Left ventricle myocardium inferior (tissue), 1 donor: Measurements from ENCODE around the gene SNX19. TPM values are rescaled to one million over a fixed set of nuclear protein-coding genes. Genes with fewer than 3 reads are reported as not detected.

ENCODE experiments used
- DNase-seq: peaks from one replicate; pipeline ENCODE4 v3.0.0-alpha.2; 2020
- H3K27ac ChIP-seq: fragments of 200-600 bp; replicated peaks from 2 replicates; pipeline ENCODE4 v1.8.0; 2021
- H3K27me3 ChIP-seq: fragments of 200-600 bp; 2 replicates; pipeline ENCODE4 v1.8.0; 2021; ENCODE audit warnings: low read depth
- H3K36me3 ChIP-seq: fragments of 200-600 bp; 2 replicates; pipeline ENCODE4 v1.8.0; 2021
- H3K4me1 ChIP-seq: fragments of 200-600 bp; 2 replicates; pipeline ENCODE4 v1.8.0; 2021
- H3K4me3 ChIP-seq: fragments of 200-600 bp; 2 replicates; pipeline ENCODE4 v1.8.0; 2021; ENCODE audit warnings: mild to moderate bottlenecking, moderate library complexity
- H3K9me3 ChIP-seq: fragments of 200-600 bp; replicated peaks from 2 replicates; pipeline ENCODE4 v1.8.0; 2021
- CTCF ChIP-seq: fragments of 200-600 bp; IDR thresholded peaks from 2 replicates; pipeline ENCODE4 v1.8.0; 2021; ENCODE audit warnings: antibody characterized with exemption, mild to moderate bottlenecking, borderline replicate concordance
- intact Hi-C: fragments of 100-400 bp; cut with micrococcal nuclease; formaldehyde crosslinking; loops from one replicate; pipeline ENCODE4 v1.11.0; 2022
- total RNA-seq: library from RNA; stranded (reverse); fragmentation: NEBNext Ultra II Directional; extraction: Animal tissue kit (Norgen Biotek cat#: 25700); gene quantifications from one replicate; pipeline ENCODE4 v1.2.1, GENCODE V29; 2021
- donor health status: DM: no; HTN: yes; CAD: no; lungs with severe emphysema.

The SNX19 gene
- total RNA-seq, 1 donor from 2014 or later, result 56.0 TPM

- H3K4me1 ChIP-seq, result peaks cover 29% of the 10 kb centered on the region
- DNase-seq, result no peak
- intact Hi-C loops, result no loop called here
- no peaks in the 10 kb centered on the region for H3K27me3 ChIP-seq
- H3K27ac ChIP-seq, result peak overlapping the region; percentile 31
- no peaks in the 10 kb centered on the region for H3K9me3 ChIP-seq
- H3K4me3 ChIP-seq, result no peak overlapping the region
- peaks cover 88% of the 10 kb centered on the region for H3K36me3 ChIP-seq
- no peak for TF ChIP-seq CTCF
Measured at GRCh38 chr11:130907229-130907628, 9.1 kb downstream of the SNX19 start.

GRCh38 chr11:130906616-130907015 lies 9.7 kb downstream of the SNX19 start:
- Histone ChIP-seq H3K27ac (peak overlapping the region; percentile 31), H3K4me3 (no peak overlapping the region), H3K4me1 (peaks cover 23% of the 10 kb centered on the region), H3K36me3 (peaks cover 90% of the 10 kb centered on the region), H3K9me3 (no peaks in the 10 kb centered on the region), H3K27me3 (no peaks in the 10 kb centered on the region)
- intact Hi-C loops, result no loop called here
- DNase-seq, result no peak
- no peak for TF ChIP-seq CTCF

GRCh38 chr11:130905512-130905911 lies 10.8 kb downstream of the SNX19 start:
- Histone ChIP-seq H3K27ac (no peak overlapping the region), H3K27me3 (no peaks in the 10 kb centered on the region), H3K4me3 (no peak overlapping the region), H3K9me3 (no peaks in the 10 kb centered on the region), H3K36me3 (peaks cover 95% of the 10 kb centered on the region), H3K4me1 (peaks cover 21% of the 10 kb centered on the region)
- DNase-seq, result no peak
- intact Hi-C loops, result no loop called here
- TF ChIP-seq CTCF, result no peak

- Histone ChIP-seq H3K9me3 (no peaks in the 10 kb centered on the region), H3K4me1 (peaks cover 11% of the 10 kb centered on the region), H3K27me3 (no peaks in the 10 kb centered on the region), H3K27ac (no peak overlapping the region), H3K36me3 (peaks cover 96% of the 10 kb centered on the region), H3K4me3 (no peak overlapping the region)
- intact Hi-C loops, result no loop called here
- peak; percentile 53 for TF ChIP-seq CTCF
- DNase-seq, result no peak
Measured at GRCh38 chr11:130904380-130904779, 11.9 kb downstream of the SNX19 start.

- intact Hi-C loops, result no loop called here
- Histone ChIP-seq H3K27ac (no peak overlapping the region), H3K36me3 (peaks cover 94% of the 10 kb centered on the region), H3K9me3 (no peaks in the 10 kb centered on the region), H3K4me3 (no peak overlapping the region), H3K4me1 (peaks cover 25% of the 10 kb centered on the region), H3K27me3 (no peaks in the 10 kb centered on the region)
- no peak for DNase-seq
- TF ChIP-seq CTCF, result no peak
Measured at GRCh38 chr11:130902380-130902779, 13.9 kb downstream of the SNX19 start.

- peaks cover 48% of the 10 kb centered on the region for H3K4me1 ChIP-seq
- peak overlapping the region; percentile 91 for H3K27ac ChIP-seq
- intact Hi-C loops, result loop anchor here (10.0 kb wide), 1 partner anchor 464 kb away; no protein-coding TSS in a partner anchor
- peaks cover 87% of the 10 kb centered on the region for H3K36me3 ChIP-seq
- no peak for DNase-seq
- no peaks in the 10 kb centered on the region for H3K9me3 ChIP-seq
- H3K27me3 ChIP-seq, result no peaks in the 10 kb centered on the region
- no peak for TF ChIP-seq CTCF
- no peak overlapping the region for H3K4me3 ChIP-seq
Measured at GRCh38 chr11:130899106-130899505, 17.2 kb downstream of the SNX19 start.
